ENCODE data around the gene XPNPEP1.

XPNPEP1 gene

GRCh38 chr10:109967739-109968088 lies 44.4 kb upstream of the XPNPEP1 start:
- DNase-seq (ENCODE audit: low spot score): no peak
- in situ Hi-C loops (cut with MboI; ENCODE audit: low sequenced_read_pairs, unreplicated experiment): no loop called here
- TF ChIP-seq, protein P1, sequence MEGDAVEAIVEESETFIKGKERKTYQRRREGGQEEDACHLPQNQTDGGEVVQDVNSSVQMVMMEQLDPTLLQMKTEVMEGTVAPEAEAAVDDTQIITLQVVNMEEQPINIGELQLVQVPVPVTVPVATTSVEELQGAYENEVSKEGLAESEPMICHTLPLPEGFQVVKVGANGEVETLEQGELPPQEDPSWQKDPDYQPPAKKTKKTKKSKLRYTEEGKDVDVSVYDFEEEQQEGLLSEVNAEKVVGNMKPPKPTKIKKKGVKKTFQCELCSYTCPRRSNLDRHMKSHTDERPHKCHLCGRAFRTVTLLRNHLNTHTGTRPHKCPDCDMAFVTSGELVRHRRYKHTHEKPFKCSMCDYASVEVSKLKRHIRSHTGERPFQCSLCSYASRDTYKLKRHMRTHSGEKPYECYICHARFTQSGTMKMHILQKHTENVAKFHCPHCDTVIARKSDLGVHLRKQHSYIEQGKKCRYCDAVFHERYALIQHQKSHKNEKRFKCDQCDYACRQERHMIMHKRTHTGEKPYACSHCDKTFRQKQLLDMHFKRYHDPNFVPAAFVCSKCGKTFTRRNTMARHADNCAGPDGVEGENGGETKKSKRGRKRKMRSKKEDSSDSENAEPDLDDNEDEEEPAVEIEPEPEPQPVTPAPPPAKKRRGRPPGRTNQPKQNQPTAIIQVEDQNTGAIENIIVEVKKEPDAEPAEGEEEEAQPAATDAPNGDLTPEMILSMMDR (IDR thresholded peaks at IDR 0.05; ENCODE audit: borderline replicate concordance, control extremely low read depth, extremely low read depth, insufficient read depth, missing control alignments): no peak

GRCh38 chr10:109966961-109967738 lies 43.8 kb upstream of the XPNPEP1 start:
- TF ChIP-seq, protein P1 (IDR thresholded peaks at IDR 0.05; ENCODE audit: borderline replicate concordance, control extremely low read depth, extremely low read depth, insufficient read depth, missing control alignments): no peak
- in situ Hi-C loops (cut with MboI; ENCODE audit: low sequenced_read_pairs, unreplicated experiment): no loop called here
- no peak for DNase-seq (ENCODE audit: low spot score)

DNA sequence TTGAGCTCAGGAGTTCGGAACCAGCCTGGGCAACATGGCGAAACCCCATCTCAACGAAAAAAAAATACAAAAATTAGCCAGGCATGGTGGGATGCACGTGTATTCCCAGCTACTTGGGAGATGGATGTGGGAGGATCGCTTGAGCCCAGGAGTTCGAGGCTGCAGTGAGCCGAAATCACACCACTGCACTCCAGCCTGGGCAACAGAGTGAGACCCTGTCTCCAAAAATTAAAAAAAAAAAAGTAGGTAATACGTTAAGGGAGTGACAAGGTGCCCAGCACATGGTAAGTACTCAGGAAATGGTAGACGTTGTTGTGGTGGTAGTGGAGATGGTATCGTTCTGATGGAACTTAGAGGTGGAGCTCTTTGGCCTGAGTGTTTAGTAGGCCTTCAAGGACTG lies 41.0 kb upstream of the XPNPEP1 start:
- DNase-seq (ENCODE audit: low spot score): no peak
- in situ Hi-C loops (cut with MboI; ENCODE audit: low sequenced_read_pairs, unreplicated experiment): no loop called here
- TF ChIP-seq, protein P1 (IDR thresholded peaks at IDR 0.05; ENCODE audit: borderline replicate concordance, control extremely low read depth, extremely low read depth, insufficient read depth, missing control alignments): no peak

- no peak for DNase-seq (ENCODE audit: low spot score)
- in situ Hi-C loops (cut with MboI; ENCODE audit: low sequenced_read_pairs, unreplicated experiment): no loop called here
- TF ChIP-seq, protein P1 (IDR thresholded peaks at IDR 0.05; ENCODE audit: borderline replicate concordance, control extremely low read depth, extremely low read depth, insufficient read depth, missing control alignments): no peak
Measured at GRCh38 chr10:109963439-109963838, 40.1 kb upstream of the XPNPEP1 start.

DNA sequence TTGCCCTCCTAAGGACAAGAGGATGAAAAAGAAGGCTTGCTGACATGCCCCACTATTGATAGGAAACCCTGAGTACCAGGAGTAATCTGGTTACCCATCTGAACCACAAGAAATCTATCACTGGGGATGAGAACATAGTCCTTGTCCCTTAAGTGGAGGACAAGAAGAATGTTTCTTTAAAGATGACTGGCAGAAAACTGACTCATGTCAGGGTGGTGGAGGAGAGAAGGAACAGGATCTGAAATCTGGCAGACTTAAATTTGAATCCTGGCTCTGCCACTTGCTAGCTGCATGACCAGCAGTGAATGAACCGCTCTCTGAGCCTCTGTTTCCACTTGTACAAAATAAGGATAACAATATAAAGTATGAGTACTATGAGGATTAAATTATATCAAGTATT lies 38.9 kb upstream of the XPNPEP1 start:
- in situ Hi-C loops (cut with MboI; ENCODE audit: low sequenced_read_pairs, unreplicated experiment): no loop called here
- TF ChIP-seq, protein P1 (IDR thresholded peaks at IDR 0.05; ENCODE audit: borderline replicate concordance, control extremely low read depth, extremely low read depth, insufficient read depth, missing control alignments): no peak

DNA sequence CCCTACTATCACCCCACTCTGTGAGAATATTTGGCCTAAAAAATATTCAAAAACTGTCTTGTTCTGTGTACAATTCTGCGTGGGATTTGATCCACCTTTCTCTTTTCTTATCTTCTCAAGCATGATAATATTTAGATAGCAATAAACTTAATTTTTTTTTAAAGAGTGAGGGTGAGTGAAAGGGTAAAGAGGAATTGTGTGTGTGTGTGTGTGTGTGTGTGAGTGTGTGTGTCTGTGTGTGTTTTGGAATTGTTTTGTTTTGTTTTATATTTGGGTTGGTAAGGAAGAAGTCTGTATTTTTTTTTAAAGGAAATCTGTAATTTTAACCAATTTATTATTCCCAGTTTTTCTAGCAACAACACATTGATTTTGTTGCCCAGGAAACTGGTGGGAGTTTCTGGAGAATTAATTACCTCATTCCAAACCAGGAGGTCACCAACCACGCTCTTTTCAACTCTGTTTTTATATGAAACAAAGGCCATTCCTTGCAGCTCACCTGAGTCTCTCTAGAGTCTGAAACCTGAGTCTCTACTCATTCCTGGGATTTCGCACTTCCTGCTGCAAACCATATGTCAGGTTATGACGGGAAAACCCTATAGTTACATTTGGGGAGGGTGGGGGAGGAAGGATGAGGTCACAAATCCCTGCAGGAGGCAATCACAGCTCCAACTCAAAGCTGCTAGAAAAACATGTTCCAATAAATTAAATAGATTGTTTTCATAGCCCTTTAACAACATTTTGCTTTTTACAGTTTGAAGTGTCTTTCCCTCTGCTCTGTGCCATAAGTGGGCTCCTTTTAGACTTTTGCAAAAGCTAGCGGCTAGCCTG lies 38.1 kb upstream of the XPNPEP1 start:
- TF ChIP-seq, protein P1 (IDR thresholded peaks at IDR 0.05; ENCODE audit: borderline replicate concordance, control extremely low read depth, extremely low read depth, insufficient read depth, missing control alignments): no peak
- in situ Hi-C loops (cut with MboI; ENCODE audit: low sequenced_read_pairs, unreplicated experiment): no loop called here
- DNase-seq (ENCODE audit: low spot score): no peak

More for the DNA sequence above, 38.9 kb upstream of the XPNPEP1 start:
- no peak for DNase-seq (ENCODE audit: low spot score)

Data from GM13976 (cell line).